A673 (cell line): ENCODE data around the gene FGFR1OP2.

ENCODE experiments used
- EZH2 ChIP-seq: fragments of 200-600 bp; sonication (generic); IDR thresholded peaks from 2 replicates; pipeline ENCODE4 v1.6.1; 2017; ENCODE audit warnings: borderline replicate concordance, low read depth, mild to moderate bottlenecking, mixed read lengths, antibody characterized with exemption, low read length; ENCODE audit not compliant: poor library complexity, severe bottlenecking
- TF ChIP-seq, protein P1 (sequence below): fragments of 300-800, 200-600 bp; sonication (generic); conservative IDR thresholded peaks from 2 replicates; pipeline ENCODE4 v1.5.1; 2017; ENCODE audit warnings: low read depth, mild to moderate bottlenecking, antibody characterized with exemption, low read length, moderate library complexity, mixed read lengths

DNA sequence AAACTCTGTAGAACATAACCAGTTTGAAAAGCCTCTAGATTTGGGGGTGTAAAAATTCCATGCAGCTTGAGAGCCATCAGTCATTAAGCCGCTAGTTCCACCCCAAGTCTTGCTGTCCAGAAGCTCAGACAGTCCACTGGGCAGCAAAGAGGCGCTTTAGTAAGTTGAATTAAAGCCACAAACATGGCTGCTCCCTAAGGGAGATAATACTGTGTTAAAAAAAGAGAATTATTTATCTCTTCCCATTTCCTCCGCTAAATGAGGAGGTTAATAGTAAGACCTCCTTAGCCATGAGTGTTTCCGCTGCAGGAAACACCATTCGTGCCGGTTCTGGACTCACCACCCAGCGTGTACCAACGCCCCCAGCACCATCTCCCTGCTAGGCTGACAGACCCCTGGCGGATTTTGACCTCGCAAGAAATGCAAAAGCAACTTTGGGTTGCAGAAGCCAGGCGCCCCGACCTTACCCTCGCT, 75.4 kb downstream of the FGFR1OP2 start:
- no peak for TF ChIP-seq EZH2
- TF ChIP-seq, protein P1, sequence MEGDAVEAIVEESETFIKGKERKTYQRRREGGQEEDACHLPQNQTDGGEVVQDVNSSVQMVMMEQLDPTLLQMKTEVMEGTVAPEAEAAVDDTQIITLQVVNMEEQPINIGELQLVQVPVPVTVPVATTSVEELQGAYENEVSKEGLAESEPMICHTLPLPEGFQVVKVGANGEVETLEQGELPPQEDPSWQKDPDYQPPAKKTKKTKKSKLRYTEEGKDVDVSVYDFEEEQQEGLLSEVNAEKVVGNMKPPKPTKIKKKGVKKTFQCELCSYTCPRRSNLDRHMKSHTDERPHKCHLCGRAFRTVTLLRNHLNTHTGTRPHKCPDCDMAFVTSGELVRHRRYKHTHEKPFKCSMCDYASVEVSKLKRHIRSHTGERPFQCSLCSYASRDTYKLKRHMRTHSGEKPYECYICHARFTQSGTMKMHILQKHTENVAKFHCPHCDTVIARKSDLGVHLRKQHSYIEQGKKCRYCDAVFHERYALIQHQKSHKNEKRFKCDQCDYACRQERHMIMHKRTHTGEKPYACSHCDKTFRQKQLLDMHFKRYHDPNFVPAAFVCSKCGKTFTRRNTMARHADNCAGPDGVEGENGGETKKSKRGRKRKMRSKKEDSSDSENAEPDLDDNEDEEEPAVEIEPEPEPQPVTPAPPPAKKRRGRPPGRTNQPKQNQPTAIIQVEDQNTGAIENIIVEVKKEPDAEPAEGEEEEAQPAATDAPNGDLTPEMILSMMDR, result no peak
